VCaP (cell line): ENCODE measurements around the gene ZNF138.

ENCODE experiments used
- H3K27ac ChIP-seq: fragments of 450-650 bp; 2 replicates; pipeline ENCODE4 v1.5.1; 2017
- CTCF ChIP-seq: fragments of 450-650 bp; conservative IDR thresholded peaks from 2 replicates; pipeline ENCODE4 v1.5.1; 2017; ENCODE audit warnings: mild to moderate bottlenecking, moderate library complexity

The ZNF138 gene

GRCh38 chr7:64868499-64868898 lies 74.3 kb downstream of the ZNF138 start:
- no peak for TF ChIP-seq CTCF
- no peak overlapping the region for H3K27ac ChIP-seq

DNA sequence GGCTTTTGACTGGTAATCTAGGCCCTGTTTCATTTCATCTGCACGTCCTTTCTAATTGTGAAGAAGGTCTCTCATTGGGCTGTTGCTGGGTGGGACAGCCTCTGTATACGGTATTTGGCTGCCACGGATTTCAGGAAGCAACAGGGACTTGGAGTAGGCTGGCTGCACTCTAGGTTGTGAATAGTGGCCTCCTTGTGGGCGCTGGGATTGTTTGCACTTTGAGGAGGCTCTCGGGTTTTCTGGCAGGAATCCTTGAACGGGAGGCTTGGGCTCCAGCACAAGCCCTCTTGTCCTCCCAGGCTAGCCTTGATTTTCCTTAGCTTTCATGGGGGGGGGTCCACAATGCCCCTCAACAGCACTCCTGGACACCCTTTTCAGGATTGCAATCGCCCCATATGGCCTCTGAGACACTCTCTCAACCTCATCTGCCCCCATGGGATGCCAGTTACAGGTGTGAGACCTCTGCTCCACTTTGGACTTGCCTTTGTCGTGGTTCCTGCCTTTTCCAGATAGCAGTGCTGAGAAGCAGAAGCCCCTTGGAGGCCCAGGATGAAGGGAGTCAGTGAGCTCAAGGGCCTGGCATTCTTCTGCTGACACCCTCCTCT lies 75.0 kb downstream of the ZNF138 start:
- TF ChIP-seq CTCF, result no peak
- H3K27ac ChIP-seq, result no peak overlapping the region

DNA sequence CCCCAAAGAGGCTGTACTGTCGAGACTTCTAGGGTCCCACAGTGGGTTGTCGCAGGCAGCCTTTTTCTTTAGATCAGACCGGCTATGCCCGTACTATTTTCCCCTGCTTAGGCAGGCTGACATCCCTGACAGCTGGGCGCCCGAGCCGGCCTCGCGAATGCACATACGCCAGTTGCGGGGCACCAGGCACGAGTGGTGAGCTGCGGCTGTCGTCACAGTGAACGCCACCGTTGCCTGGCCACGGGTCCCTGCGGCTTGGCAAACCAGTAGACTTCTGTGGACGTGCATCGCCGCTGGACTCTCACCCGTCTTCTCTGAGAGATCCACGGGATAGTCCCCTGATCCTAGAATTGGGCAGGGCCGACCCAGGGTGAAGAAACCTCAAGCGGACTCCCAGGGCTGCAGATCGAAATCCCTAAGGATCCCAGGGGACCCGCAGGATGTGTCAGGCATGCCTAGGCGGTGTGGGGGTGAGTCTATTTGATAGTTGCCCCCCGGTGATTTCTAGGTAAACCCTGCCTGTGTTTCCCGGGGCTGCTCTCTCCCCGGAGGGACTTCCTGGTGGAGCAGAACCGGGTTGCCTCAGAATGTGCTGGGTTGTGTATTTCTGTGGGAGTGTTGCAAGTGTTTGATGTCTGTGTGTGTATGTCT lies 75.8 kb downstream of the ZNF138 start:
- H3K27ac ChIP-seq, result no peak overlapping the region
- no peak for TF ChIP-seq CTCF

DNA sequence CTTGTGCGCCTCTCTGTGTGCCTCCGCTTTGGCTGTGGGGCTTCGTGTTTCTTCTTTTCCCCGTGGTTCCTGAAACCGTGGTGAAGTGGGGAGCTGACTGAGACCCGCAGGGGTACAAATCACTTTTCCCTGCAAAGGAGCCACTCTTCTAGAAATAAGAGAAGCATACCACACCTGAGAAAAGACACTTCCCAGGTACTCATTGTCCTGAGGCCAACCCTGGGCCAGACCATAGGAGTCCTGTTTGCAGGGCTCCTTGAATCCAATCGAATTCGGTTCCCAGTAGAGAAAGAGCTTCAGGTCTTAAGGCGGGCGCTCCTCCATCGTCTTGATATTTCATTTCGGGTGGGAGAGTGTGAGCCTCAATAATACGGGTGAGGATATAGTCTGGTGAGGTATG lies 76.4 kb downstream of the ZNF138 start:
- TF ChIP-seq CTCF, result no peak
- H3K27ac ChIP-seq, result no peak overlapping the region

DNA sequence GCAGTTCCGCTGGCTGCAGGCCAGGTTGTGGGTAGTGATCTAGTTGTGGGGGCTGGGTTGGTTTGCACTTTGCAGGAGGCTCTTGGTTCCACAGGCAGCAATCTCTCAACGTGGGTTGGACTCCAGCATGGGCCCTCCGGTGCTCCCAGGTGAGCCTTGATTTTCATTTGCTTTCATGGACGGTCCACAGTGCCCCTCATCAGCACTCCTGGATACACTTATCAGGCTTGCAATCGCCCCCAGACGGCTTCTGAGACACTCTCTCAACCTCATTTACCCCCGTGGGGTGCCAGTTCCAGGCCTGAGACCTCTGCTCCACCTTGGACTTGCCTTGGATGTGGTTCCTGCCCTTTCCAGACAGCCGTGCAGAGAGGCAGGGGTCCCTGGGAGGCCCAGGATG lies 77.5 kb downstream of the ZNF138 start:
- no peak for TF ChIP-seq CTCF
- no peak overlapping the region for H3K27ac ChIP-seq

GRCh38 chr7:64872351-64873154 lies 78.3 kb downstream of the ZNF138 start:
- H3K27ac ChIP-seq, result no peak overlapping the region
- TF ChIP-seq CTCF, result no peak

DNA sequence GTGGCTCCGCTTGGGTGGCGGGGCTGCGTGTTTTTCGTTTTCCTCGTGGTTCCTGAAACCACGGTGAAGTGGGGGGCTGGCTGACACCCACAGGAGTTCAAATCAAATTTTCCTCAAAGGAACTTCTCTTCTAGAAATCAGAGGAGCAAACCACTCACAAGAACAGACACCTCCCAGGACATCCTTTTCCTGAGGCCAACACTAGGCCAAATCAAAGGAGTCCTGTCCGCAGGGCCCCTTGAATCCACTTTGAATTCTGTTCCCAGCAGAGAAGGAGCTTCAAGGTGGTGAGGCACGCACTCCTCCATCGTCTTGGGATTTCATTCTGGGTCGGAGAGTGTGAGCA lies 78.9 kb downstream of the ZNF138 start:
- no peak for TF ChIP-seq CTCF
- no peak overlapping the region for H3K27ac ChIP-seq
